GM21367 (cell line): ENCODE measurements around the gene FRK.
"Not testable (repeated sequence)": the region's sequence is repeated elsewhere in the genome, so short reads cannot be mapped to it uniquely, and the experiment has no call there.

Source experiments
- ATAC-seq: cut with Tn5 transposase; IDR thresholded peaks from one replicate; pipeline ENCODE4 v1.9.1; 2021; ENCODE audit not compliant: unreplicated experiment

Gene FRK

GRCh38 chr6:115894426-115894992 is 166.2 kb downstream of the FRK start:
- no peak for ATAC-seq

- no peak for ATAC-seq
These were observed 168.9 kb downstream of the FRK start for GRCh38 chr6:115891750-115892149.

GRCh38 chr6:115891111-115891669 is 169.5 kb downstream of the FRK start:
- ATAC-seq, result peak; percentile 98

GRCh38 chr6:115890238-115890637 is 170.5 kb downstream of the FRK start:
- ATAC-seq, result no peak

GRCh38 chr6:115888687-115889470 is 171.8 kb downstream of the FRK start:
- not testable (repeated sequence) for ATAC-seq

- ATAC-seq, result no peak
These were observed 172.8 kb downstream of the FRK start for GRCh38 chr6:115887891-115888290.

GRCh38 chr6:115885636-115886366 is 174.9 kb downstream of the FRK start:
- ATAC-seq, result peak; percentile 77

GRCh38 chr6:115882771-115883170 is 177.9 kb downstream of the FRK start:
- ATAC-seq, result no peak

- no peak for ATAC-seq
These were observed 178.5 kb downstream of the FRK start for GRCh38 chr6:115882174-115882573.
